MM.1S (cell line): ENCODE data around the gene CPLX1.

Experiments
- CTCF ChIP-seq: fragments of 300-600 bp; sonication (generic); IDR thresholded peaks from 2 replicates; pipeline ENCODE4 v1.5.1; 2016; ENCODE audit warnings: antibody characterized with exemption, low read length, mixed read lengths
- EZH2 ChIP-seq: fragments of 300-600 bp; sonication (generic); optimal IDR thresholded peaks from 2 replicates; pipeline ENCODE3; 2017; ENCODE audit warnings: low read depth, mild to moderate bottlenecking, antibody characterized with exemption, low read length, mixed read lengths
- EZH2phosphoT487 ChIP-seq: fragments of 300-600 bp; sonication (generic); IDR thresholded peaks from 2 replicates; pipeline ENCODE4 v1.6.1; 2018; ENCODE audit warnings: antibody characterized with exemption, low read length

- TF ChIP-seq CTCF (no peak), EZH2phosphoT487 (no peak), EZH2 (no peak)
Measured at GRCh38 chr4:761086-761485, 64.8 kb downstream of the CPLX1 start.
